Measurements from ENCODE around the gene PDE7B.
"Not testable (repeated sequence)": the region's sequence is repeated elsewhere in the genome, so short reads cannot be mapped to it uniquely, and the experiment has no call there.

The PDE7B gene

GRCh38 chr6:135850882-135851281, 619 bp upstream of the PDE7B start:
- no peak for DNase-seq

- DNase-seq = no peak
Observed at GRCh38 chr6:135852746-135853145, 1.2 kb downstream of the PDE7B start.

- DNase-seq = no peak
Observed at GRCh38 chr6:135853227-135853626, 1.7 kb downstream of the PDE7B start.

- no peak for DNase-seq
Observed at GRCh38 chr6:135853986-135854385, 2.5 kb downstream of the PDE7B start.

- no peak for DNase-seq
Observed at GRCh38 chr6:135854799-135855198, 3.3 kb downstream of the PDE7B start.

- no peak for DNase-seq
Observed at GRCh38 chr6:135858931-135859330, 7.4 kb downstream of the PDE7B start.

- no peak for DNase-seq
Observed at GRCh38 chr6:135860361-135860760, 8.9 kb downstream of the PDE7B start.

- no peak for DNase-seq
Observed at GRCh38 chr6:135861189-135861588, 9.7 kb downstream of the PDE7B start.

- not testable (repeated sequence) for DNase-seq
Observed at GRCh38 chr6:135864929-135865328, 13.4 kb downstream of the PDE7B start.

GRCh38 chr6:135866445-135867123, 15.1 kb downstream of the PDE7B start:
- no peak for DNase-seq

GRCh38 chr6:135867332-135867731, 15.8 kb downstream of the PDE7B start:
- no peak for DNase-seq

- no peak for DNase-seq
Observed at GRCh38 chr6:135869857-135870256, 18.4 kb downstream of the PDE7B start.

GRCh38 chr6:135870722-135871121, 19.2 kb downstream of the PDE7B start:
- DNase-seq = no peak

- no peak for DNase-seq
Observed at GRCh38 chr6:135871296-135871695, 19.8 kb downstream of the PDE7B start.

GRCh38 chr6:135871878-135872277, 20.4 kb downstream of the PDE7B start:
- no peak for DNase-seq

GRCh38 chr6:135875446-135875845, 23.9 kb downstream of the PDE7B start:
- DNase-seq = no peak

- no peak for DNase-seq
Observed at GRCh38 chr6:135876058-135876457, 24.6 kb downstream of the PDE7B start.

GRCh38 chr6:135877666-135878065, 26.2 kb downstream of the PDE7B start:
- no peak for DNase-seq

- DNase-seq = no peak
Observed at GRCh38 chr6:135880066-135880972, 28.8 kb downstream of the PDE7B start.

- no peak for DNase-seq
Observed at GRCh38 chr6:135883045-135883444, 31.5 kb downstream of the PDE7B start.

- no peak for DNase-seq
Observed at GRCh38 chr6:135883536-135883935, 32.0 kb downstream of the PDE7B start.

- no peak for DNase-seq
Observed at GRCh38 chr6:135884136-135884535, 32.6 kb downstream of the PDE7B start.

GRCh38 chr6:135887069-135887468, 35.6 kb downstream of the PDE7B start:
- DNase-seq = no peak

- no peak for DNase-seq
Observed at GRCh38 chr6:135888818-135889217, 37.3 kb downstream of the PDE7B start.
